Fibroblast of skin of right quadriceps (primary cell): ENCODE data around the gene BRAF.
"Not testable (repeated sequence)": the region's sequence is repeated elsewhere in the genome, so short reads cannot be mapped to it uniquely, and the experiment has no call there.

ENCODE experiments used
- DNase-seq: peaks from one replicate; pipeline ENCODE4 v3.0.0-alpha.2; 2013

BRAF gene

DNA sequence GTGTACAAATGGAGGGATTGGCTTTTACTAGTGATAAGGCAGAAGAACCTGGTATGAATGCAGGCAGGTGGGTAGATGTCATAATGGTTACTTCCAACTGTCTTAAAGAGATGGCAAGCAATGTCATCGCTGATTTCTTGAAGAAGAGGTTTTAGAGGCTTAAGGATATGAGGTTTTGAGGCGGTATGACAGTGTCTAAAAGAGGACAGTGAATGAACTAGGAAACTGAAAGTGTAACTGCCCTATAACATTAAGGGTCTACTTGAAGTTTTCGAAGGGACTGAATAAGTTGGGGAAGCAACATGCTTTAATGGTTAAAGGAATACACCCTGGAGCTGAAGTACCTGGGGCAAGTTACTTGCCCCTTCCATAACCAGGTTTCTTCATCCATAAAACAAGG, 157.3 kb downstream of the BRAF start:
- DNase-seq, result no peak

DNA sequence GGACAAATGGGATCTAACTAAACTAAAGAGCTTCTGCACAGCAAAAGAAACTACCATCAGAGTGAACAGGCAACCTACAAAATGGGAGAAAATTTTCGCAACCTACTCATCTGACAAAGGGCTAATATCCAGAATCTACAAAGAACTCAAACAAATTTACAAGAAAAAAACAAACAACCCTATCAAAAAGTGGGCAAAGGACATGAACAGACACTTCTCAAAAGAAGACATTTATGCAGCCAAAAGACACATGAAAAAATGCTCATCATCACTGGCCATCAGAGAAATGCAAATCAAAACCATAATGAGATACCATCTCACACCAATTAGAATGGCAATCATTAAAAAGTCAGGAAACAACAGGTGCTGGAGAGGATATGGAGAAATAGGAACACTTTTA, 159.3 kb downstream of the BRAF start:
- DNase-seq, result not testable (repeated sequence)

DNA sequence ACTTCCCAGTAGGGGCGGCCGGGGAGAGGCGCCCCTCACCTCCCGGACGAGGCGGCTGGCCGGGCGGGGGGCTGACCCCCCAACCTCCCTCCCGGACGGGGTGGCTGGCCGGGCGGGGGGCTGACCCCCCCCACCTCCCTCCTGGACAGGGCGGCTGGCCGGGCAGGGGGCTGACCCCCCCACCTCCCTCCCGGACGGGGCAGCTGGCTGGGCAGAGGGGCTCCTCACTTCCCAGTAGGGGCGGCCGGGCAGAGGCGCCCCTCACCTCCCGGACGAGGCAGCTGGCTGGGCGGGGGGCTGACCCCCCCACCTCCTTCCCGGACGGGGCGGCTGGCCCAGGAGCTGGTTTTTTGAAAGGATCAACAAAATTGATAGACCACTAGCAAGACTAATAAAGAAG, 161.6 kb downstream of the BRAF start:
- DNase-seq, result not testable (repeated sequence)

DNA sequence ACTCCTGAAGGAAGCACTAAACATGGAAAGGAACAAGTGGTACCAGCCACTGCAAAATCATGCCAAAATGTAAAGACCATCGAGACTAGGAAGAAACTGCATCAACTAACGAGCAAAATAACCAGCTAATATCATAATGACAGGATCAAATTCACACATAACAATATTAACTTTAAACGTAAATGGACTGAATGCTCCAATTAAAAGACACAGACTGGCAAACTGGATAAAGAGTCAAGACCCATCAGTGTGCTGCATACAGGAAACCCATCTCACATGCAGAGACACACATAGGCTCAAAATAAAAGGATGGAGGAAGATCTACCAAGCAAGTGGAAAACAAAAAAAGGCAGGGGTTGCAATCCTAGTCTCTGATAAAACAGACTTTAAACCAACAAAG, 163.4 kb downstream of the BRAF start:
- not testable (repeated sequence) for DNase-seq

DNA sequence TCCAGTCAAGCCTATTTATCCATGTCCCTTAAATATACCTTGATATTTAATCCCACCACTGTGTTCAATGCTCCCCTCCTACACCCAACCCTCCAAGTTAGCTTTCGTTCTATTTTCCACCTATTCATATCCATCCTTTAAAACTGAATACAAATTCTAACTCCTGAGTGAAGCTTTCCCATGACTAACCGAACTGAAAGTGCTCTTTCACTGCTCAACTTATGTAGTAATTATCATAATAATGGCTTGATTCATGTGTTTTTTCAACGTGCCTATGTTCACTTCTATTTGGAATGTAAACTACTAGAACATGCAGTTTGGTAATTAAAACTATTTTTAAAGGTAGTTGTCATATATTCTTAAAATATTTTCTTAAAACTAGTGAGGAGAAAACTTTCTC, 170.2 kb downstream of the BRAF start:
- DNase-seq, result no peak

DNA sequence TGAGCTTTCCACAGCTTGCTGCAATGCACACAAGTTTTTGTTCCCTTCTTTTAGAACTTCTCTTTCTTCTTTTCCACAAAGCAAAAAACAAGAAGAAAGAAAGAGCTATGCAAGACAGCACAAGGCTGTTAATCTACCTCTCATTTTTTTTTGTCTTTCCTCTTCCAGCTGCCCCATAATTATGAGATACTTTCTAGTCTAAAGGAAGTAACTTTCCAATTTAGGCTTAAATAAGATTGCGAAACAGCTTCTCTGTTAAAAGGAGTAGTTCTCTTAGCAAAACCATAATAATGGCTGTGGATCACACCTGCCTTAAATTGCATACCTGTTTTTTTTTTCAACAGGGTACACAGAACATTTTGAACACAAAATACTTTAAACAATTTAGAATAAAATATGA, 172.2 kb downstream of the BRAF start:
- DNase-seq, result no peak

DNA sequence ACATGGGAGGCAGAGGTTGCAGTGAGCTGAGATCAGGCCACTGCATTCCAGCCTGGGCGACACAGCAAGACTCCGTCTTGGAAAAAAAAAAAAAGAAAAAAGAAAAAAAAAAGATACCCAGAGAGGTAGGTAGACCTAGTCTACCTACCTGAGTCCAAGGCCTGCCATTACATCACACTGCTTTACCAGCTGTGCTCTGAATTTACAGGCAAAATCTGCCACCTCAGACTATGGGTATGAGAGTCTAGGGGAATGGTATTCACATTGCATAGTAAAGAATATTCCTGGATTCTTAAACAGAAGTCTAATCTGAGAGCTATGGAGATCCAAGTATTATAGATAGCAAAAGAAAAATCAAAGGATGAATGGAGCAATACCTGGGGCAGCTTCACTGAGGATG, 178.0 kb downstream of the BRAF start:
- no peak for DNase-seq

DNA sequence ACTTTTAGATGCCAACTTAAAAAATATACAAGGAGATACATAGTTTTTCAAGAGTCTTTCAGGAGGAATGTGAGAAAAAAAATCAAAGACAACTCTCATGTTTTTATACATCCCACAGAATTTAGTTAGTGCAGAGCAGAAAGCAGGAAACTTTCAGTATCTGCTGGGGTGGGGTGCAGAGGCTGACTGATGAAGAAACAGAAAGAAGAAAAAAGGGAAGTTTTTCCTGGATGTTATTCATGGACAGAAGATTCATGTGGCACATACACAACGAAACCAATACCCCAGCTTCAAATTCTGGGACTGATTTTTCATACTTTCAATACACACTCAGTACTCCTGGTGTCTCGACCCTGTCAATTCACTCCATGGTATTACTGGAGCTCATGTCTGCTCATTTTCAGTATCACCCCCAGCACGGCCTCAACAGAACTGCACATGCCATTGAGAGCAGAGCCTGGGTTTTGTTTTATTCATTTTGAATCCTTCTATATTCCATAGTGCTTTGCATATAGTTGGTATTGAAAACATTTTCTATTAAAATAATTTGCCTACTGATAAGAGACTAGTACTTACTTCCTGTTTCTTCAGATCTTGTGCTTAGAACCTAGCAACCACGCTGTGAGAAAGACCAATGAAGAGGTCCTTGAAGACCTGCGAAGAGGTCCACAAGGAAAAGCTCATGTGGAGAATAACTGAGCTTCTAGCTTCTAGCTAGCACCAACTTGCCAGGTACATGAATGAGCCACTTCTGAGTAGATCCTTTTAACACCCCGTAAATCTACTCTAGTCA, 179.3 kb downstream of the BRAF start:
- DNase-seq, result no peak

DNA sequence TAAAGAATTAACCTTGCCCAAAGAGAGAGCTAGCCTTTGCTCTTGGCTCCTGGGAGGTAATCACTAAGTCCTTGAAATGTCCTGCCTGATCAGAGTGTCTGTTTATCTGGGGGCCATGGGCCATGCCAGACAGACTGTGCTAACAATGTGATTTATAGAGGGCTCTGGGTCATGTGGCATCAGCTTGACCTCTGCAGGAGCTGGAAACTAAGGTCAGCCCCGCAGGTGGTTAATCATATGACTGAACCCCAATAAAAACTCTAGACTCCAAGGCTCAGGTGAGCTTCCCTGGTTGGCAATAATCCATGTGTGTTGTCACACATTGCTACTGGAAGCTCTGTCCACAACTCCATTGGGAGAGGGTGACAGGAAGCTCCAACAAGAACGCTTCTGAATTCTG, 180.7 kb downstream of the BRAF start:
- DNase-seq, result no peak

DNA sequence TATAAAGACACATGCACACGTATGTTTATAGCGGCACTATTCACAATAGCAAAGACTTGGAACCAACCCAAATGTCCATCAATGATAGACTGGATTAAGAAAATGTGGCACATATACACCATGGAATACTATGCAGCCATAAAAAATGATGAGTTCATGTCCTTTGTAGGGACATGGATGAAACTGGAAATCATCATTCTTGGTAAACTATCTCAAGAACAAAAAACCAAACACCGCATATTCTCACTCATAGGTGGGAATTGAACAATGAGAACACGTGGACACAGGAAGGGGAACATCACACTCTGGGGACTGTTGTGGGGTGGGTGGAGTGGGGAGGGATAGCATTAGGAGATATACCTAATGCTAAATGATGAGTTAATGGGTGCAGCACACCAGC, 181.5 kb downstream of the BRAF start:
- DNase-seq, result not testable (repeated sequence)

DNA sequence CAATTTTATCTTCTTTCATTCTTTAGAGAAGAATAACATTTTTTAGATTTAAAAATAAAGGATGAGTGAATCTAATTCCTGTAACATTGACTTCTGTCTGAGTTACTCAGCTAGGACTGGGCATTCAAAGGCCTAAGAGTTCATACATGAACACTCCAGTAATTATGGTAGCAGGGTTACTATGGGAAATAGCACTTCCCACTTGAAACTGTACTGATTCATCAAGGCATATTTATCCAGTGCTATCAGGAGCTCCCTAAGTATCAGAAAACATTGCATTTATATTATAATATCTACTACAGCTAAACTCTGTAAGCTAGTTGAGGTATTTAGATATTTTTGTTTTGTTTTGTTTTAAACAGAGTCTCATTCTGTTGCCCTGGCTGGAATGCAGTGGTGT, 186.4 kb downstream of the BRAF start:
- DNase-seq, result no peak

DNA sequence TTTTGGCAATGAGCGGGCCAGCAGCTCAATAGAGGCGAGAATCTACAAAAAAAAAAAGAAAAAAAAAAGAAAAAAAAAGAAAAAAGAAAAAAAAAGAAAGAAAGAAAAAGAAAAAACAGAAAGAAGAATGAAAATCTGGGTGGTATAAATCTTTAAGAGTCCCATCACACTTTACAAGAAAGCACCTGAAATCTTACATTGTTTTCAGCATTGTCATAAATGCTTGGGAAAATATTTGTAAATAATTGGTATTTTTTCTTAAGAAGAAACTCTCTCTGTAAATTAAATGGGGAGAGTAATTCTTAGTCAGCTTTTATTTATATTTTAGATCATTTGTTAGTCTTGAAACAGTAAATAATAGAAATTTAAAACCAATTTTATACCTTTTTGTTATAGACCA, 190.0 kb downstream of the BRAF start:
- DNase-seq, result no peak

DNA sequence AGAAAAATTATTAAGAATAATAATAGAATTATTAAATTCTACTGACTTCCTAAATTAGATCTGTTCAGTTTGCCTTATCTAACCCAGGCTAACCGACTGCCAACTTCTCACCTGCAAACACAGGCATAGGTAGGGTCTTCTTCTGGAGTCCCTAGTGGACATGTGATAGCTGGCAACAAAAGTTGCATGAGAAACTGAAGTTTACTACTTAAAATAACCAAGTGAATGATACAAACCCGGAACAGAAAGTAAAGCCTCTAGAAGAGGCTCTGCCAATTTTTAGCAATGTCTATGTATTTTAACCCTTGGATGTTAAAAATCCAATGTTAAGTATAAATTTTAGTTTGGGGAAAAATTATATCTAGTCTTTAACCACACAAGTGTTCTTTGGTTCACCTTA, 190.6 kb downstream of the BRAF start:
- no peak for DNase-seq

DNA sequence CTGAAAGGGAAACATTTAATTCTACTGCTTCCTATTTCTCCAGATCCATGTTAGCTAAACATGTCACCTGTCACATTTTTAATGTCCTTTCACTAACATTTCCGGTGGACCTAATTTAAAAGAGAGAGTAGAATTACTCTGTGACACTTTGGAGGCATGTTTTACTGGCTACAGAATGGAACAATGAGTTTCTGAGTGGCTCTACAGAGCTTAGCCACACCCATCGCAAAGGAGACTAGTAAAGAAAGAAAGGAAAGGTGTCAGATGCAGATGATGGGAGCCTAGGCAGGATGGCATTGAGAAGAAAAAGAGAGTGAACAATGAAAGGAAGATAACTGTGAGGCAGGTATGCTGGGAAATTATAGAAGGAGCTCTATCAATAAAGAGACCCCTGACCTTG, 192.3 kb downstream of the BRAF start:
- no peak for DNase-seq

DNA sequence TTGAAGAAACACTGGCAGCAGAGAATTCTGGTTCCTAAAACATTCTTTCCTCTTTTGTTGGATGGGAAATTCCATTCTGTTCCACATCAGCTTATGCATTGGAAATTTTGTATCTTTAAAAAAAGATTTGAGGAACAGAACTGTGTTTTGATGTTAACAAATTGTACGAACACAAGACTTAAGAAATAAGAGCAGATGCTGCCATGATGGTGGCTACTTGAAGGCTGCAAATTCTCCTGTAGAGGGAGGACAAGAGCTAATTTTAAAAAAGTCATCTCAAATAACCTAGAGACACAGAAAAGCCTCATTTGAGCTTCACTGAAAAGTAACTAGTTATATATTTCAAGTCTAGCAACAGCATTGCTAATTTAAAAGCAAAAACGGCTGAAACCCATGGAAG, 198.4 kb downstream of the BRAF start:
- DNase-seq, result peak; percentile 6

DNA sequence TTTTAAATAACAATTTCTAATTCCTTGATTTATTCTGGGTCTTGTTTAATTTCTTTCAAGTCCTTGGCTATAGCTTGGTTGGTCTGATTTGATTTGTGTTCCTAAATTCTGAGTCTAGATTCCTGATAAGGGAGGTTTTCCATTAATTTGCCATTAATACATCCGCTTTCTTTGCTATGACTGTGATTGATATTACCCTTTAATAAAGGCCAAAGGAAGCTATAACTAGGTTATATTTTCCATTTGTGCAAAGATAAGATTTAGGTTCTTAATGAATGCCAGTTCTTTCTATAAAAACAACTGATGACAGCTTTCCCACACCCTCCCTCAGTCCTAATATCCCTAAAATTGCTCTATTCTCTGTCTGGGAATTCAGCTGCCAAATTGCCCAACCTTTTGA, 200.0 kb downstream of the BRAF start:
- DNase-seq, result no peak

DNA sequence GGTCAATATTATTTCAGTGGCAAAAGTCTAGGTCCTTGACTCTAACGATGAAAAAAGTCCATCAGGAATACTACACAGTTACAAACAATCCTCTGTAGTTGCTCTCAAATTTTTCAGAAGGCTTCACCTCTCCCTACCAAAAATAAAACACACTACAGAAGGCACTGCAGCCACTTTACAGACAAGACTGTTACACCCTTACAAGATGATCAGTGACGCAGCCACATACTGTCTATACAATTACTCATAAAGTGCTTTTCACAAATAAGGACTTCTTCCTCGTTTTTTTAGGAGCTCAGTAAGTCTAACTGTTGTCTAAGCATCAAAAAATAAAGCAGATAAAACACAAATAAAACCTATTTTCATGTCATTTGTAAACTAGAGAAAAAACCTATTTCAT, 201.2 kb downstream of the BRAF start:
- DNase-seq, result no peak

DNA sequence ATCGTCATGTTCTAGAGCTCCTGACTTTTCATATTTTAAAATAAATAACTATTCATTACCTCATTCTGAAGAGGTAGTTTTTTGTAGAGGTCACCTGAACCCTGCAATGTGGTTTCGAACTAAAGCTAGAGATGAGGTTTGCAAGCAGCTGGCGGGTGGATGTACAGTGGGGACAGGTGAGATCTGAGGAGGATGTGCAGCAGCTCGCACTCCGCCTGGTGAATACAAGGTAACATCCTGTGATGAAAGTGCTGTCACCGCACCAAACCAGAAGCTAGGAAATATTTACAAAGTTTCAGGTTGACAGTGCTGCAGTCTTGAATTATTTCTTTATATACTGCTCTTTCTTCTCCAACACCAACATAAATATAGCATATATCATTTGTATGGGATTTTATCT, 201.7 kb downstream of the BRAF start:
- DNase-seq, result no peak

DNA sequence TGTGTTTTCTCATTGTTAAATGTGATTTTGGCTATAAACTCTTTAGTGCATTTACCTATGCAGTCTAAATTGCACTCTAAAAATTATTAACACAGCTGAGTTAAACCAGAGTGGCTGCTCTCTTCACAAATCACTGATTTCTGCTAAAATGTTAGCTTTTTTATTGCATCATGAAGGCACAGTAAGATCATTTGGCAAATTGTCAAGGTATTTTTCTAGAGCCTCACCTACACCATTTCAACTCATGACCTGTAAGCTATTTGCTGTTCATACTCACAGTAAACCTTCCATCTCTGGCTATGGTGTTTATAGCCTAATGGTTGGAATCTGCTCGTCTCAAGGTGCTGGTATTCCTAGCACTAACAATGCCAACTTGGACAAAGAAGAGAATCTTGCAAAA, 202.5 kb downstream of the BRAF start:
- DNase-seq, result no peak

DNA sequence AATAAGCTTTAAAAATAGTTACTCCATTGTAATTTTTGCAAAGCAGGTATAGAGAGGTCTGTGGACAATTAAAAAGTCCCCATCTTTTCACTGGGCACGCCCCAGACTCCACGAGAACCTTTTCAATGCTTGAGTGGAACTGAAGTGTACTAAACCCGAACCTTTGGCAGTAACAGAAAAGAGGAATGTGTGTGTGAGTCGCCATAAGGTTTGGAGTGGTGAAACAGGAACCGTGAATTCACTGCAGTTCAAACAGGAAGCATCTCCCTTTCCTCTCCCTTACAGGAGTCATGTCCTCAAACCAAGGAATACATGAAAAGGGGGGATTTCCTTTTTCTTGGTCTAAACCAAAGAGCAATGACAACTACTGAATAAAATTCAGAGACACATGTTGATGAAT, 205.0 kb downstream of the BRAF start:
- peak; percentile 17 for DNase-seq

DNA sequence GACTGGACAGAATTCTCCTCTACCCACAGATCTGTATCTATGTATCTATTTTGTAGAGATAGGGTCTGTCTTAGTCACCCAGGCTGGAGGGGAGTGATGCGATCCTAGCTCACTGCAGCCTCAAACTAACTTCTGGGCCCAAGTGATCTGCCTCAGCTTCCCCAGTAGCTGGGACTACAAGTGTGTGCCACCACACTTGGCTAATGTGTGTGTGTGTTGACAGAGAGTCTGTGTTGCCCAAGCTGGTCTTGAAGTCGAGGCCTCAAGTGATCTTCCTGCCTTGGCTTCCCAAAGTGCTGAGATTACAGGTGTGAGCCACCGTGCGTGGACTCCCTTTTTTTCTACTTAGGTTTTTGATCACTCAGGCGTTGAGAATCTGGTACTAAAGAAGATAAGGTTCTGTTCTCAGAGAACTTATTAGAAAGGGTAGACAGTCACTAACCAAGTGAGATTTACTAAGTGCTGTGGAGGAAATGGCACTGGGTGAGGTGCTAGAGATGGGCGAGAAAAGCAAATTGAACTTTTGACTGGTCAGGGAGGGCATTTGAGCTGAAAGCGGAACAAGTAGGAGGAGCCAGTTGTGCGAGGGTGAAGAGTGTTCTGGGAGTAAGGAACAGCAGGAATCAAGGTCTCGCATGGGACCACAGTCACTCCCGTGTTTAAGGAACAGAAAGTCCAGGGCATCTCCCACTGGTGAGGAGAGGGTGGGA, 210.2 kb downstream of the BRAF start:
- no peak for DNase-seq

DNA sequence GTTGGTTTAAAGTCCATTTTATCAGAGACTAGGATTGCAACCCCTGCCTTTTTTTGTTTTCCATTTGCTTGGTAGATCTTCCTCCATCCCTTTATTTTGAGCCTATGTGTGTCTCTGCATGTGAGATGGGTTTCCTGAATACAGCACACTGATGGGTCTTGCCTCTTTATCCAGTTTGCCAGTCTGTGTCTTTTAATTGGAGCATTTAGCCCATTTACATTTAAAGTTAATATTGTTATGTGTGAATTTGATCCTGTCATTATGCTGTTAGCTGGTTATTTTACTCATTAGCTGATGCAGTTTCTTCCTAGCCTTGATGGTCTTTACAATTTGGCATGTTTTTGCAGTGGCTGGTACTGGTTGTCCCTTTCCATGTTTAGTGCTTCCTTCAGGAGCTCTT, 212.3 kb downstream of the BRAF start:
- not testable (repeated sequence) for DNase-seq

DNA sequence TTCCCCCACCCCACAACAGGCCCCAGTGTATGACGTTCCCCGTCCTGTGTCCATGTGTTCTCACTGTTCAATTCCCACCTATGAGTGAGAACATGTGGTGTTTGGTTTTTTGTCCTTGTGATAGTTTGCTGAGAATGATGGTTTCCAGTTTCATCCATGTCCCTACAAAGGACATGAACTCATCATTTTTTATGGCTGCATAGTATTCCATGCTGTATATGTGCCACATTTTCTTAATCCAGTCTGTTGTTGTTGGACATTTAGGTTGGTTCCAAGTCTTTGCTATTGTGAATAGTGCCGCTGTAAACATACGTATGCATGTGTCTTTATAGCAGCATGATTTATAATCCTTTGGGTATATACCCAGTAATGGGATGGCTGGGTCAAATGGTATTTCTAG, 216.0 kb downstream of the BRAF start:
- DNase-seq, result not testable (repeated sequence)

DNA sequence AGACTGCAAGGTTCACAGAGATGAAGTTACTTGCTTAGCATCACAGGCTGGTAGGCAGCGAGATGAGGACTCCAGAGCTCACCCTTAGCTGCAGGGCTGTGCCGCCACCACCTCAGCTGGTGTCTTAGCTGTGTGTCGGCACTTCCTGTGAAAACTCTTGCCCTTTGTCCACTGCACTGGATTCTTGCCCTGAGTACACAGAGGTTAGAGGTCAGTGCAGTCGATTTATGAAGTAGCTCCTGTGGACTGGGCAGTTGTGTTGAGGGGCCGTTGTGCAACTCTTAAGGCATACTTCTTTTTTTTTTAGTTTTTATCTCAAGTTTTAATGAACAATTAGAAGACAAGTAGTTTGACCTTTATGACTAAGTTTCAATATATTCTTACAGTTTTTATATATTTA, 217.6 kb downstream of the BRAF start:
- DNase-seq, result no peak

DNA sequence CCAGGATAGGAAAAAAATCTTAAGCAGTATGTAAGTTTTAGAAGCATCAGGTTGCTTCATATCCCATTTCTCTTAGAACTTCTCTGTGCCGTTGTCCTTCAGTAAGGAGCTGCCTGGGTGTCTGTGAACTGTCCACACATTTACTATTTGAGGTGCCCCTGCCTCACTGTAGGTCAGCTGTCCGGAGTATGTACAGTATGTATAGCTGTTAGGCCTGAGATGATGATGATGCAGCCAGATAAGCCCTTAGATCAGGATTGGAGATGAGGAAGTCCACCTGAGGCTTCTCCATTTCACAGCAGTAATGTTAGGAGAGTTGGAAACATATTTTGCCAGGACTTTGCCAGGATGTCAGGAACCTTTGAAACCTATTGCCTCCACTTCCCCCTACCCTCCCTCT, 220.5 kb downstream of the BRAF start:
- no peak for DNase-seq
